HG03342 (cell line): ENCODE measurements around the gene CLCA2.

Experiments used
- ATAC-seq: cut with Tn5 transposase; IDR thresholded peaks from one replicate; pipeline ENCODE4 v1.9.1; 2021; ENCODE audit warnings: mild to moderate bottlenecking, moderate library complexity; ENCODE audit not compliant: unreplicated experiment

The CLCA2 gene

GRCh38 chr1:86429122-86429725, 5.3 kb downstream of the CLCA2 start:
- no peak for ATAC-seq

- ATAC-seq = no peak
Measured at GRCh38 chr1:86429835-86430234, 5.9 kb downstream of the CLCA2 start.

GRCh38 chr1:86430376-86430775, 6.4 kb downstream of the CLCA2 start:
- no peak for ATAC-seq

GRCh38 chr1:86434059-86434458, 10.1 kb downstream of the CLCA2 start:
- no peak for ATAC-seq

GRCh38 chr1:86435327-86435726, 11.4 kb downstream of the CLCA2 start:
- no peak for ATAC-seq

- no peak for ATAC-seq
Measured at GRCh38 chr1:86436041-86436440, 12.1 kb downstream of the CLCA2 start.

- no peak for ATAC-seq
Measured at GRCh38 chr1:86441581-86441980, 17.6 kb downstream of the CLCA2 start.

- ATAC-seq = no peak
Measured at GRCh38 chr1:86441997-86442396, 18.0 kb downstream of the CLCA2 start.

GRCh38 chr1:86445919-86446318, 21.9 kb downstream of the CLCA2 start:
- ATAC-seq = no peak

- no peak for ATAC-seq
Measured at GRCh38 chr1:86447198-86447790, 23.3 kb downstream of the CLCA2 start.

GRCh38 chr1:86448670-86449069, 24.7 kb downstream of the CLCA2 start:
- no peak for ATAC-seq

- ATAC-seq = no peak
Measured at GRCh38 chr1:86449103-86449502, 25.1 kb downstream of the CLCA2 start.

GRCh38 chr1:86450847-86451246, 26.9 kb downstream of the CLCA2 start:
- ATAC-seq = no peak

GRCh38 chr1:86453664-86454063, 29.7 kb downstream of the CLCA2 start:
- ATAC-seq = no peak

GRCh38 chr1:86455073-86455472, 31.1 kb downstream of the CLCA2 start:
- no peak for ATAC-seq

GRCh38 chr1:86460998-86461397, 37.0 kb downstream of the CLCA2 start:
- ATAC-seq = no peak

- no peak for ATAC-seq
Measured at GRCh38 chr1:86461482-86461881, 37.5 kb downstream of the CLCA2 start.

- peak; percentile 53 for ATAC-seq
Measured at GRCh38 chr1:86464819-86465218, 40.8 kb downstream of the CLCA2 start.

- ATAC-seq = no peak
Measured at GRCh38 chr1:86466109-86466844, 42.3 kb downstream of the CLCA2 start.

- ATAC-seq = no peak
Measured at GRCh38 chr1:86466986-86467385, 43.0 kb downstream of the CLCA2 start.

GRCh38 chr1:86468501-86468977, 44.6 kb downstream of the CLCA2 start, which contains the start of gene CLCA1:
Gene CLCA1, plus strand, starts transcription at chr1:86468927. Its CDS starts 45 bp downstream, at chr1:86468972.
- no peak for ATAC-seq

GRCh38 chr1:86470859-86471258, 46.9 kb downstream of the CLCA2 start:
- no peak for ATAC-seq
